Activated T-helper 9 cell treated with anti-CD3 and anti-CD28 coated beads, Interleukin-2, amount 50 U/mL, for 16 hours (primary cell): ENCODE data around the gene PSMD12.

Source experiments
- DNase-seq: peaks from one replicate; pipeline ENCODE4 v3.0.0-alpha.2; 2020; ENCODE audit warnings: low read depth

PSMD12 gene

DNA sequence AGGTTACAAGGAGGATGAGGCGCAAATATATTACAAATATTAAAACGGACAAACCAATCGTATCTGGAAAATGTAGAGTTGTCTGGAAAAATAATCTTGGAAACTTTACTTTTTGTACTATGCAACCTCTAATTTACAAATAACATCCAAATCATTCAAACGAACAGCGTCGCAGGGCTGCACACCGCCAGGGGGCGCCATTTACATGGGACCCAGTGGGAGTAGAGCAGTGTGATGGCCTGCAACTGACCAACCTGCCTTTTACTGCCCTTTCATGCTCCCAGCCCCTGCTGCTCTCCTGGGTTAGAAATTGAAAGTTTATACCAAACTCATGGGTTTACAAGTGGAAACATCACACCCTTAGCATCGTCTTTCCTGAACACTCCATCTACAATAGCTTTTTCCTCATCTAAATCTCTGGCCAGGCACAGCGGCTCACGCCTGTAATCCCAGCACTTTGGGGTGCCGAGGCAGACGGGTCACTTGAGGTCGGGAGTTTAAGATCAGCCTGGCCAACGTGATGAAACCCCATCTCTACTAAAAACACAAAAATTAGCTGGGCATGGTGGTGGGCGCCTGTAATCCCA lies 20.7 kb upstream of the PSMD12 start:
- peak; percentile 56 for DNase-seq

- no peak for DNase-seq
These were observed 19.0 kb upstream of the PSMD12 start for GRCh38 chr17:67385122-67385988.

DNA sequence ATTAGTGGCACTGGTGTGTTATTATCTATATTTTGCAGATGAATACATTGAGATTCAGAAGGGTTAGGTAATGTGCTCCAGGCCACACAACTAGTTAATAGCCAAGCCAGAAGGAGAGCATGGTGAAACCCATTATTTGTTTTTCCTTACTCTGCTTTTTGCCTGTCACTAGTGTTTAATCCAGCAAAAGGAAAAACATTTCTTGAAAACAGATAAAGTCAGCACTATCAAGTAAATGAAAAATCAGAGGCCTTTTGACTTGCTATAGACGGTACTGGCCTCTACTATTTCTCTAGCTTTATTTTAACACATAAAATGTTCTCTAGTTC lies 15.5 kb upstream of the PSMD12 start:
- no peak for DNase-seq

GRCh38 chr17:67379251-67379630 lies 12.9 kb upstream of the PSMD12 start:
- no peak for DNase-seq

DNA sequence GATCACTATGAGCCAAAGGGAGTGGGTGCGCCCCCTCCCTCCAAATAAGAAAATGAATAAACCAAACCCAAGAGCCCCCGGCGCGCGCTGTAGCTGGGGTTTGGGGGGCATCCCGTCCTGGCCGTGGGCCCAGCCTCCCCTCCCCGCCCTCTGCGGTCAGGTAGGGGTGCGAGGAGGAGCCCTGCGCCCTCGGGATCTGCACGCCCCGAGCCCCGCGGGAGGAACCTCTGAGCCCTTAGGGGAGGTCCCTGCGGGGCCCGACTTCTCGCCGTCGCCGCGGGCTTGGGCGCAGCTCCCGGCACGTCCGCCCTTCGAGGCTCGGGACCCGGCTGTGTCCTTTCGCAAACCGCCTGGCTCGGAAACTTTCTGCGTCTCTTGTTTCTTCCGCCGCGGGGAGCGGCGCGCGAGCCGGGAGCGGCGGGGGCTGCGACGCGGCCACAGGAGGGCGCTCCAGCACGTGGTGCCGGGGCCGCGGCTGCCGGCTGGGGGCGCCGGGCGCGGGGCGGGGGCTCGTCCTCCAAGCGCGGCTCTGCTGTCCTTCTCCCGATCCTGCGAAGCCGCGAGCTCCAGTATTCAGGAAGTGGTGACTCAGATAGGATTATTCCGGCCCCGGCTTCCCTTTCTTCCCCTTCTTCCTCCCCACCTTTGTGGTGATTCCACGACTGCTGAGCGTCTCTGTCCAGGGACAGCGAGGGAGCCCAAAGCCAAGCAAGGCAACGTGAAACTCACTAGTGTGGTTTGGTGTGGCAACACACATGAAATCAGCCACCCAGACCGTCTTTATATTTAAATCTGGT lies 12.3 kb upstream of the PSMD12 start:
- DNase-seq = peak; percentile 72

- DNase-seq = peak; percentile 44
These were observed 11.4 kb upstream of the PSMD12 start for GRCh38 chr17:67377488-67378453.

- DNase-seq = peak; percentile 80
These were observed 10.5 kb upstream of the PSMD12 start, which contains the start of gene PITPNC1 for GRCh38 chr17:67376737-67377487. TSS of gene PITPNC1 (plus strand) at chr17:67377281.

GRCh38 chr17:67376415-67376736 lies 10.0 kb upstream of the PSMD12 start:
- no peak for DNase-seq

DNA sequence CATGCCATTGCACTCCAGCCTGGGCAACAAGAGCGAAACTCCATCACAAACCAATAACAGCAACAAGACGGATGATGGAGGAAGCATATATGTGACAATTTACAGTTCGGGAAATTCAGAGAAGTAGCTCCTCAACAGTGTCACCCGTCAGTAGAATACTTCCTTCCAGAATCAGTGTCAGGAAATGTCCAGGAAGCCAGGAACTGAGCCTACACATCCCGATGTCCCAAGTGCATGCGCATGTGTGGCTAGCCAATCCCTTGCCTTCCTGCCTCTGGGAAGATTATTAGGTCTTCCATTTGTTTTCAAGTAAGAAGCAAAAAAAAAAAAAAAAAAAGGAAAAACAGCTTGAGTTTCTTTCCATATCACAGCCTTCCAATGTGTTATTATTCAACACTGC lies 9.3 kb upstream of the PSMD12 start:
- DNase-seq = no peak

DNA sequence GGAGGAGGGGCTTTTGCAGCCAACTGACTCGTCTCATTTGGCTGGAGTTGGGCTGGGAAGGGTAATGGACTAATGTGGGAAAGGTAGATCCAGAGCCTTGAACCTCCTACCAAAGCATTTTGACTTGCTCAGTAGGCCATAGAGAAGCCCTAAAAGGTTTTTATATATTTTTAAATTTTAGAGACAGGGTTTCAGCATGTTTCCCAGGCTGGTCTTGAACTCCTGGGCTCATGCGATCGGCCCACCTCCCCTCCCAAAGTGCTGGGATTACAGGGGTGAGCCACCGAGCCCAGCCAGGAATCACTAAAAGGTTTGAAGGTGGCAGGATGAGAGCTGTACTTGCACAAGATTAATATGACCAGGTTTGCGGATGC lies 8.7 kb upstream of the PSMD12 start:
- no peak for DNase-seq

GRCh38 chr17:67374329-67375053 lies 8.1 kb upstream of the PSMD12 start:
- peak; percentile 83 for DNase-seq

GRCh38 chr17:67372751-67373150 lies 6.4 kb upstream of the PSMD12 start:
- no peak for DNase-seq

GRCh38 chr17:67369676-67370075 lies 3.3 kb upstream of the PSMD12 start:
- no peak for DNase-seq

DNA sequence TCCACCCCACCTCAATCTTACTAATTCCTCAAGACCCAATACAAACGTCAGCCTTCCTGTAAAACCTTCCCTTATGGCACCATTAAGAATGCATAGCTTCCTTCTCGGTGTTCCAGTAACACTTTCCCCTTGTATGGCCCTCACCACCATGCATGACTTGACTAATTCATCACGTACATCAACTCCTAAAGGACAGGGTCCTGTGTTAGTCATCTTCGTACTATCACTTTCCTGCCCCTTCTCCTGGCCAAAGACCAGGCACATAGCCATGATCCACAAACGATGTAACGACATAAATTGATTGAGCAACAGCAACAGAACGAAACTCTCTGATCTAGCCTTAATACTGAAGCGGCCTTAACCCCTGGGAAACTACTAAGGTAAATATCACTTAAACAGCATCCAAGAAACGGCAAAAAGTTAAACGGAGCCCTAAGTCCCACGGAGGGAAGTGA lies 612 bp downstream of the PSMD12 start:
- DNase-seq = no peak

- no peak for DNase-seq
These were observed 1.3 kb downstream of the PSMD12 start for GRCh38 chr17:67364847-67365737.

- no peak for DNase-seq
These were observed 4.2 kb downstream of the PSMD12 start for GRCh38 chr17:67362173-67362572.

GRCh38 chr17:67360880-67361279 lies 5.5 kb downstream of the PSMD12 start:
- DNase-seq = no peak

DNA sequence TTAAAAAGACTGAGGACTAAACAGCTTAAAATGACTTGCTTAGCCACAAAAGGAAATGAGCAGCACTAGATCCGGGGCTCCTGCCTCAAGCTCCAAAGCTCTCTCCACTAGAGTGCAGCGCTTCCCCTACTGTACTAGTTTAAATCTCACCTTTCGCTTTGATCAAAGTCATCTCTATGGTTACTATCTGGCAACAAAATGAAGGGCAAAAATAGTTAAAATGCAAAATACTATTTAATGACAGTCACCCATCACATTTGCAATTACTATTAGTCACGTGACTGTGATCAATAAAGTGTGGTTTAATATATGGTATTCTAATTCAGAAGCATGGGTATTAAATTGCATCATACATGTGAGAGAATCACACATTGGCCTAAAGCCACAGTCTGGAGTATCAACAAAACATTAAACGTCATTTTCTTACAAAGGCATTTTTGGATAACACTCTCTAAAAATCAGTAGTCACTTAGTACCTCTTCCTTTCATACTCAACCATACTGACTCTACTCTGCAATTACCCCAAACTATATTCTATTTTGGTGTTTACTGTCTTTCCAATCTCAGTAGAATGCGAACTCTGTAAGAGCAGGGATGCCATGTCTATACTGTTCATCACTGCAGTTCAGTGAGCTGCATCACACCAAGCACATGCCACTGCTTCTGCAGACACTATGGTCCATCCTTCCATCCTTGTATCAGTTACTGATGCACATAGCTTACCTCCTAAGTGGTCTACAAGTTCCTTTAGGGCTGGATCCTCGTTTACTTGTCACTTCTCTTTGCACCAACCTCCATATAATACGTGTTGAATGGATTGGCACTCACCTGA lies 6.2 kb downstream of the PSMD12 start:
- no peak for DNase-seq

GRCh38 chr17:67358612-67359011 lies 7.8 kb downstream of the PSMD12 start:
- DNase-seq = no peak
